HG03095 (cell line): ENCODE measurements around the gene DEFB128.
"Not testable (repeated sequence)": the region's sequence is repeated elsewhere in the genome, so short reads cannot be mapped to it uniquely, and the experiment has no call there.

ENCODE experiments used
- ATAC-seq: cut with Tn5 transposase; IDR thresholded peaks from one replicate; pipeline ENCODE4 v1.9.1; 2021; ENCODE audit warnings: moderate library complexity; ENCODE audit not compliant: unreplicated experiment

DEFB128 gene

GRCh38 chr20:189611-190010 is at the start of gene DEFB128:
Gene DEFB128 (minus strand): TSS chr20:189711. CDS start chr20:189623, 88 bp downstream.
- no peak for ATAC-seq

GRCh38 chr20:237929-238328 is 48.4 kb upstream of the DEFB128 start:
- peak; percentile 65 for ATAC-seq

- ATAC-seq = no peak
Measured at GRCh38 chr20:237489-237888, 48.0 kb upstream of the DEFB128 start.

- no peak for ATAC-seq
Measured at GRCh38 chr20:235891-236290, 46.4 kb upstream of the DEFB128 start.

- no peak for ATAC-seq
Measured at GRCh38 chr20:227439-228105, 38.1 kb upstream of the DEFB128 start.

GRCh38 chr20:226958-227357 is 37.4 kb upstream of the DEFB128 start, which contains the start of gene DEFB129:
Gene DEFB129 (plus strand): TSS chr20:227258. CDS start chr20:227289, 31 bp downstream.
- no peak for ATAC-seq

- ATAC-seq = not testable (repeated sequence)
Measured at GRCh38 chr20:225879-226278, 36.4 kb upstream of the DEFB128 start.

GRCh38 chr20:221258-221830 is 31.8 kb upstream of the DEFB128 start:
- ATAC-seq = no peak

- no peak for ATAC-seq
Measured at GRCh38 chr20:219290-220115, 30.0 kb upstream of the DEFB128 start.

- ATAC-seq = no peak
Measured at GRCh38 chr20:217266-217665, 27.8 kb upstream of the DEFB128 start.

- no peak for ATAC-seq
Measured at GRCh38 chr20:215796-216195, 26.3 kb upstream of the DEFB128 start.

- ATAC-seq = no peak
Measured at GRCh38 chr20:214383-214782, 24.9 kb upstream of the DEFB128 start.

GRCh38 chr20:210809-211502 is 21.4 kb upstream of the DEFB128 start:
- ATAC-seq = no peak

GRCh38 chr20:208942-209566 is 19.5 kb upstream of the DEFB128 start:
- no peak for ATAC-seq

GRCh38 chr20:203630-204029 is 14.1 kb upstream of the DEFB128 start:
- not testable (repeated sequence) for ATAC-seq

GRCh38 chr20:199996-200395 is 10.5 kb upstream of the DEFB128 start:
- ATAC-seq = no peak

- no peak for ATAC-seq
Measured at GRCh38 chr20:198225-198624, 8.7 kb upstream of the DEFB128 start.

- ATAC-seq = no peak
Measured at GRCh38 chr20:187733-188132, 1.8 kb downstream of the DEFB128 start.

GRCh38 chr20:184288-184687 is 5.2 kb downstream of the DEFB128 start:
- ATAC-seq = no peak

GRCh38 chr20:168876-169275 is 20.6 kb downstream of the DEFB128 start:
- ATAC-seq = no peak

GRCh38 chr20:164618-165017 is 24.9 kb downstream of the DEFB128 start:
- no peak for ATAC-seq
